Hepatocyte (in vitro differentiated cells): Measurements from ENCODE around the gene EGLN1. TPM values are rescaled to one million over a fixed set of nuclear protein-coding genes. Genes with fewer than 3 reads are reported as not detected.
"Not testable (repeated sequence)": the region's sequence is repeated elsewhere in the genome, so short reads cannot be mapped to it uniquely, and the experiment has no call there.

Source experiments
- DNase-seq: peaks from one replicate; pipeline ENCODE4 v3.0.0-alpha.2; 2016; ENCODE audit warnings: low spot score
- H2AFZ ChIP-seq: fragments of 200-600 bp; sonication (generic); 2 replicates; pipeline ENCODE4 v1.6.0; 2016; ENCODE audit warnings: antibody characterized with exemption, mild to moderate bottlenecking
- H3K27ac ChIP-seq: fragments of 200-600 bp; sonication (generic); 2 replicates; pipeline ENCODE4 v1.5.1; 2016; ENCODE audit warnings: mild to moderate bottlenecking
- H3K27me3 ChIP-seq: fragments of 200-600 bp; sonication (generic); 2 replicates; pipeline ENCODE4 v1.6.1; 2016
- H3K36me3 ChIP-seq: fragments of 200-600 bp; sonication (generic); replicated peaks from 2 replicates; pipeline ENCODE4 v1.5.1; 2016; ENCODE audit warnings: low read depth; ENCODE audit not compliant: insufficient read depth
- H3K4me1 ChIP-seq: fragments of 200-600 bp; sonication (generic); 2 replicates; pipeline ENCODE4 v1.5.1; 2016; ENCODE audit warnings: mild to moderate bottlenecking, moderate library complexity; ENCODE audit not compliant: insufficient read depth
- H3K4me2 ChIP-seq: fragments of 200-600 bp; sonication (generic); 2 replicates; pipeline ENCODE4 v1.6.0; 2016
- H3K4me3 ChIP-seq: fragments of 200-600 bp; sonication (generic); 2 replicates; pipeline ENCODE4 v1.5.1; 2016; ENCODE audit warnings: mild to moderate bottlenecking
- H3K79me2 ChIP-seq: fragments of 200-600 bp; sonication (generic); 2 replicates; pipeline ENCODE4 v1.6.0; 2017; ENCODE audit warnings: mild to moderate bottlenecking
- H3K9me2 ChIP-seq: fragments of 200-600 bp; sonication (generic); replicated peaks from 2 replicates; pipeline ENCODE4 v1.6.0; 2017; ENCODE audit warnings: mild to moderate bottlenecking; ENCODE audit not compliant: insufficient read depth
- H3K9me3 ChIP-seq: fragments of 200-600 bp; sonication (generic); 2 replicates; pipeline ENCODE4 v1.5.1; 2016; ENCODE audit warnings: low read depth, mild to moderate bottlenecking
- H4K20me1 ChIP-seq: fragments of 200-600 bp; sonication (generic); 2 replicates; pipeline ENCODE4 v1.6.0; 2016; ENCODE audit warnings: mild to moderate bottlenecking; ENCODE audit not compliant: insufficient read depth, poor library complexity, severe bottlenecking
- CTCF ChIP-seq: fragments of 200-600 bp; sonication (generic); IDR thresholded peaks from 2 replicates; pipeline ENCODE4 v1.5.1; 2016; ENCODE audit warnings: antibody characterized with exemption, mild to moderate bottlenecking; ENCODE audit not compliant: poor library complexity
- EZH2 ChIP-seq: fragments of 200-600 bp; sonication (generic); IDR thresholded peaks from 2 replicates; pipeline ENCODE4 v1.6.1; 2016; ENCODE audit warnings: antibody characterized with exemption, mild to moderate bottlenecking, borderline replicate concordance
- EZH2phosphoT487 ChIP-seq: fragments of 200-600 bp; sonication (generic); IDR thresholded peaks from one replicate; pipeline ENCODE4 v1.6.1; 2018; ENCODE audit warnings: antibody characterized with exemption, mild to moderate bottlenecking, low read depth, moderate library complexity; ENCODE audit not compliant: unreplicated experiment, severe bottlenecking
- WGBS: methylation state at CpG from one replicate; pipeline ENCODE4 v1.1.6; 2016; ENCODE audit warnings: low lambda C conversion rate; ENCODE audit errors: missing lambda C conversion rate; 5-methylcytosine and 5-hydroxymethylcytosine counted together
- polyA plus RNA-seq: library from polyadenylated mRNA; unstranded; fragments of >200 nt; fragmentation: Nextera tagmentation; extraction: Ambion mirVana; gene quantifications from 2 replicates; pipeline ENCODE4 v1.2.1, GENCODE V29; 2016
- total RNA-seq: library from RNA; depleted of rRNA; stranded (reverse); fragments of >200 nt; gene quantifications from 2 replicates; pipeline ENCODE4 v1.2.3, GENCODE V29; 2014

EGLN1 gene
- total and polyA plus RNA-seq, 2 experiments from 2014 or later: 20.5 to 36.5 TPM

GRCh38 chr1:231354330-231355020, 67.6 kb downstream of the EGLN1 start:
- no peaks in the 10 kb centered on the region for H3K4me1 ChIP-seq
- WGBS: 89% methylated on average over 5 of the region's 5 CpGs
- no peaks in the 10 kb centered on the region for H3K9me3 ChIP-seq
- no peaks in the 10 kb centered on the region for H3K79me2 ChIP-seq
- H3K36me3 ChIP-seq: no peaks in the 10 kb centered on the region
- no peak overlapping the region for H3K4me2 ChIP-seq
- H2AFZ ChIP-seq: no peak overlapping the region
- no peak overlapping the region for H3K4me3 ChIP-seq
- no peaks in the 10 kb centered on the region for H3K9me2 ChIP-seq
- H3K27me3 ChIP-seq: no peaks in the 10 kb centered on the region
- DNase-seq: no peak
- H3K27ac ChIP-seq: no peak overlapping the region
- TF ChIP-seq CTCF: no peak
- TF ChIP-seq EZH2phosphoT487: no peak
- no peak for TF ChIP-seq EZH2
- no peaks in the 10 kb centered on the region for H4K20me1 ChIP-seq

GRCh38 chr1:231353086-231353485, 69.0 kb downstream of the EGLN1 start:
- TF ChIP-seq EZH2phosphoT487 (no peak), CTCF (no peak), EZH2 (no peak)
- WGBS: 84% methylated on average over 2 of the region's 2 CpGs
- H4K20me1 ChIP-seq: no peaks in the 10 kb centered on the region
- no peaks in the 10 kb centered on the region for H3K27me3 ChIP-seq
- no peak for DNase-seq
- no peak overlapping the region for H3K4me3 ChIP-seq
- H3K4me1 ChIP-seq: no peaks in the 10 kb centered on the region
- H3K9me2 ChIP-seq: no peaks in the 10 kb centered on the region
- H3K79me2 ChIP-seq: no peaks in the 10 kb centered on the region
- H2AFZ ChIP-seq: no peak overlapping the region
- no peak overlapping the region for H3K27ac ChIP-seq
- no peak overlapping the region for H3K4me2 ChIP-seq
- no peaks in the 10 kb centered on the region for H3K36me3 ChIP-seq
- no peaks in the 10 kb centered on the region for H3K9me3 ChIP-seq

- Histone ChIP-seq H3K4me1 (no peaks in the 10 kb centered on the region), H3K79me2 (no peaks in the 10 kb centered on the region), H3K9me3 (no peaks in the 10 kb centered on the region), H4K20me1 (no peaks in the 10 kb centered on the region), H3K36me3 (no peaks in the 10 kb centered on the region), H3K4me2 (no peak overlapping the region), H3K4me3 (no peak overlapping the region), H3K9me2 (no peaks in the 10 kb centered on the region), H2AFZ (no peak overlapping the region), H3K27me3 (no peaks in the 10 kb centered on the region), H3K27ac (no peak overlapping the region)
- DNase-seq: no peak
- TF ChIP-seq CTCF (no peak), EZH2 (no peak), EZH2phosphoT487 (no peak)
- WGBS: 94% methylated on average over 2 of the region's 2 CpGs
Observed at GRCh38 chr1:231351816-231352215, 70.3 kb downstream of the EGLN1 start.

- not testable (repeated sequence) for H3K27ac ChIP-seq, H3K79me2 ChIP-seq, H3K4me2 ChIP-seq, H2AFZ ChIP-seq, H3K27me3 ChIP-seq, H4K20me1 ChIP-seq, H3K4me1 ChIP-seq, H3K4me3 ChIP-seq, H3K36me3 ChIP-seq, H3K9me2 ChIP-seq, DNase-seq, H3K9me3 ChIP-seq
- 100% methylated on average over 1 of the region's 1 CpG for WGBS
Observed at GRCh38 chr1:231348856-231349255, 73.2 kb downstream of the EGLN1 start.
